GM18873 (cell line): ENCODE results near the gene BCL2L13.

Source experiments
- ATAC-seq: cut with Tn5 transposase; IDR thresholded peaks from one replicate; pipeline ENCODE4 v1.9.1; 2021; ENCODE audit warnings: mild to moderate bottlenecking, moderate library complexity, moderate number of reproducible peaks; ENCODE audit not compliant: unreplicated experiment, low FRiP score

Gene BCL2L13

GRCh38 chr22:17724678-17725499 lies 86.3 kb downstream of the BCL2L13 start:
- no peak for ATAC-seq

GRCh38 chr22:17725500-17725796 lies 86.9 kb downstream of the BCL2L13 start:
- no peak for ATAC-seq

- no peak for ATAC-seq
These were observed 87.7 kb downstream of the BCL2L13 start for GRCh38 chr22:17726006-17726927.

GRCh38 chr22:17726928-17727897 lies 88.7 kb downstream of the BCL2L13 start:
- ATAC-seq: no peak

GRCh38 chr22:17728786-17729185 lies 90.2 kb downstream of the BCL2L13 start:
- ATAC-seq: no peak

GRCh38 chr22:17729561-17729960 lies 91.0 kb downstream of the BCL2L13 start:
- ATAC-seq: no peak

GRCh38 chr22:17732251-17732854 lies 93.8 kb downstream of the BCL2L13 start:
- no peak for ATAC-seq

GRCh38 chr22:17733466-17733865 lies 94.9 kb downstream of the BCL2L13 start:
- no peak for ATAC-seq

GRCh38 chr22:17734187-17734586 lies 95.6 kb downstream of the BCL2L13 start:
- no peak for ATAC-seq

GRCh38 chr22:17738386-17739128 lies 100.0 kb downstream of the BCL2L13 start:
- ATAC-seq: no peak

- no peak for ATAC-seq
These were observed 100.8 kb downstream of the BCL2L13 start for GRCh38 chr22:17739196-17739975.

- ATAC-seq: no peak
These were observed 103.4 kb downstream of the BCL2L13 start for GRCh38 chr22:17741866-17742526.

GRCh38 chr22:17742527-17742902 lies 104.0 kb downstream of the BCL2L13 start:
- ATAC-seq: no peak

- no peak for ATAC-seq
These were observed 105.3 kb downstream of the BCL2L13 start for GRCh38 chr22:17743661-17744411.

- no peak for ATAC-seq
These were observed 105.9 kb downstream of the BCL2L13 start for GRCh38 chr22:17744430-17744829.

GRCh38 chr22:17746916-17747315 lies 108.4 kb downstream of the BCL2L13 start:
- ATAC-seq: no peak

GRCh38 chr22:17748555-17749353 lies 110.2 kb downstream of the BCL2L13 start:
- ATAC-seq: no peak
